ENCODE results near the gene COL19A1.

COL19A1 gene

DNA sequence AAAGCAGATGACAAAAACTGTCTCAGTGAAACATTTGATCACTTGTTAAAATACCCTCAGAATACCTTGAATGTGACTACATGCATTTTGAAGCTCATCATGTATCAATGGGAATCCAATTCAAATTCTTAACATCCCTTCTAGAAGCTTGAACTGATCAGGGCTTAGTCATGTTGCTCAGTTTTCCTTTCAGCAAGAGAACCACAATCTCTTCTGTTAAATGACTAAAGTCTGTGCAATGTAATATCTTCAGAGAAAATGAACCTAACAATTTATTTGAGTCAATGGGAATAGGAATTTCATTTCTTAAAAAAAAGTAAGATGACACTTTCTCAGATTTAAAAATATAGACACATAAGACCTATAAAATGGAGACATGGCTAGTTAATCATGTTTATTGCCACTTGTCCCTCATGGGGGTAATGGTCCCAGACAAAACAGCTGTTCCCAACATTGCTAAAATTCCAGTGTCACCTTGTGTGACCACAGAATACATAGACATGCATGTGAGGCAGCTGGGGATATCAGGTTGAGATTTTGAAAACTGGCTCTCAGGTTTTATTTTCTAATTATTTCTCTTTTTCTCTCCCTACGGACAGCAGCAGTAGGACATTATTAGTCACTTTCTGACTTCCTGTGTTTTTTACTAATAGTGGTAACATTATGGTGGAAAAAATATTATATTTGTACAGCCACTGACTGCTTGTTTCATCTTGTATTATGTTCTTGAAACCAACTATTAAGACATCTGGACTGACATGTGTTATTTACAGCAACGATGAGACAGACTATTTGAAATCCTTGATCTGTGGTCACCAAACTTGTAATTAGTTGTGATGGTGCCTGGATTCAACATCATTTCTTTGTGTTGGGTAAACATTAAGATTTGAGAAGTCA lies 244.0 kb downstream of the COL19A1 start:
- no peak overlapping the region for H3K9ac ChIP-seq (ENCODE audit: low read depth, low read length)
- H3K4me1 ChIP-seq (ENCODE audit: insufficient read depth, low read length) = peaks cover 10% of the 10 kb centered on the region
- H3K4me3 ChIP-seq (ENCODE audit: low read length) = no peak overlapping the region
- H3K9me3 ChIP-seq (ENCODE audit: insufficient read depth, low read depth, low read length) = no peaks in the 10 kb centered on the region
- WGBS = 95% methylated on average over 1 of the region's 2 CpGs
- no peaks in the 10 kb centered on the region for H3K27me3 ChIP-seq (ENCODE audit: insufficient read depth, low read length)
- no peak overlapping the region for H3K27ac ChIP-seq (ENCODE audit: low read depth, low read length)
- H3K36me3 ChIP-seq (ENCODE audit: insufficient read depth, low read length) = no peaks in the 10 kb centered on the region

DNA sequence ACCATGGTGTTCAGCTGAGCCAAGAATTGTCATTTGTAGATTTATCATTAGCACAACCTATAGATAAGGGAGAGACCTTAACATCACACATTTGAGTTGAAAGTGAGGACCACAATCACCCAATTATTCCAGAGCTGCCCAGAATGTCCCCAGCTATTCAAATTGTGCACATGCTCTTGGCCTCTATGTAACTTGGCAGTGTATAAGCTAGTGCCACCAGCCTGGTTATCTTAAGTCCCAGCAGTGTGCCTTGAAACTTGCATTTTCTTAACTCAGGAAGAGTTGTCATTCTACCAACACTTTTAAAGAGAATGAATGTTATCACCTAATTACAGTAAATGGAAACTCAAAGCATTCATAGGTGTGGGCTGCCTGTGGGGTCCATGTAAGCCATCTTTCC lies 245.4 kb downstream of the COL19A1 start:
- H3K9me3 ChIP-seq (ENCODE audit: insufficient read depth, low read depth, low read length) = no peaks in the 10 kb centered on the region
- H3K27me3 ChIP-seq (ENCODE audit: insufficient read depth, low read length) = no peaks in the 10 kb centered on the region
- H3K4me3 ChIP-seq (ENCODE audit: low read length) = no peak overlapping the region
- no peaks in the 10 kb centered on the region for H3K36me3 ChIP-seq (ENCODE audit: insufficient read depth, low read length)
- H3K9ac ChIP-seq (ENCODE audit: low read depth, low read length) = no peak overlapping the region
- H3K27ac ChIP-seq (ENCODE audit: low read depth, low read length) = no peak overlapping the region
- peaks cover 10% of the 10 kb centered on the region for H3K4me1 ChIP-seq (ENCODE audit: insufficient read depth, low read length)

DNA sequence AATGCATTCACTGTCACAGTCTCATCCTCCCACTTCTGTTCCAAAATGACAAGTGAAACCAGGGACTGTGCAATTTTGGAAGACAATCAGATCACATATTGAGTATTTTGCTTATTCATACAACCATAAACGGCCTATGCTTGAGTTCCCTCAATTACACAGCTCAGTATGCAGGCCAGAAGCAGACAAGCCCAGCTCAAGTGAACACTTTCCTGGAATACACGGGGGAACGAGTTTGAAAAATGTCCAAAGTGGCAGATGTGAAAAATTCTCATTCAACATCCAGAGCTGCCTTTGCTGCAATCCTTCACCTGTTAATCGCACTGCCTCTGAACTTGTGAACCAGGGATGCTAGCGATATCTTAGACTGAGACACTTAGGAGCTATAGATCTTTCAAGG lies 246.4 kb downstream of the COL19A1 start:
- Histone ChIP-seq H3K27me3 (ENCODE audit: insufficient read depth, low read length) (no peaks in the 10 kb centered on the region), H3K27ac (ENCODE audit: low read depth, low read length) (no peak overlapping the region), H3K4me3 (ENCODE audit: low read length) (no peak overlapping the region), H3K4me1 (ENCODE audit: insufficient read depth, low read length) (peaks cover 5% of the 10 kb centered on the region), H3K9ac (ENCODE audit: low read depth, low read length) (no peak overlapping the region), H3K9me3 (ENCODE audit: insufficient read depth, low read depth, low read length) (no peaks in the 10 kb centered on the region), H3K36me3 (ENCODE audit: insufficient read depth, low read length) (no peaks in the 10 kb centered on the region)
- WGBS = 93% methylated on average over 5 of the region's 5 CpGs

DNA sequence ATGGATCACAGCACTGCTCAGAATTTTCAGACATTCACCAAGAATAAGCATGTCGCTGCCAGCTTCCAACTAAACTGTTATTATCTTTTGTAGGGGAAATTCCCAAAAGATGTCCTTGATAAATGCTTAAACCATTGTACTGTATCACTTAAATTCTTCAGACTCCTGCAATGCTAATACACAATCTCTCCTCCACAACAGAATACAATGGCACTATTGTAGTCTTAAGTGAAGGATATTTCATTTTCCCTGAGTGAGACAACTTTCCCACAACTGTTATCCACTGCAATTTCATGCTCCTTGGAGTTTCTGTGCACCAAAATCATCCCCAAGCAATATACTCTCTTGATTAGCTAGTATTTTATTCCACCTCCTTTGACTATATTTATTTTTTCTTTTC lies 246.8 kb downstream of the COL19A1 start:
- Histone ChIP-seq H3K4me3 (ENCODE audit: low read length) (no peak overlapping the region), H3K9me3 (ENCODE audit: insufficient read depth, low read depth, low read length) (no peaks in the 10 kb centered on the region), H3K4me1 (ENCODE audit: insufficient read depth, low read length) (peaks cover under 1% of the 10 kb centered on the region), H3K27ac (ENCODE audit: low read depth, low read length) (no peak overlapping the region), H3K27me3 (ENCODE audit: insufficient read depth, low read length) (no peaks in the 10 kb centered on the region), H3K36me3 (ENCODE audit: insufficient read depth, low read length) (no peaks in the 10 kb centered on the region), H3K9ac (ENCODE audit: low read depth, low read length) (no peak overlapping the region)
- 88% methylated on average over 1 of the region's 1 CpG for WGBS

DNA sequence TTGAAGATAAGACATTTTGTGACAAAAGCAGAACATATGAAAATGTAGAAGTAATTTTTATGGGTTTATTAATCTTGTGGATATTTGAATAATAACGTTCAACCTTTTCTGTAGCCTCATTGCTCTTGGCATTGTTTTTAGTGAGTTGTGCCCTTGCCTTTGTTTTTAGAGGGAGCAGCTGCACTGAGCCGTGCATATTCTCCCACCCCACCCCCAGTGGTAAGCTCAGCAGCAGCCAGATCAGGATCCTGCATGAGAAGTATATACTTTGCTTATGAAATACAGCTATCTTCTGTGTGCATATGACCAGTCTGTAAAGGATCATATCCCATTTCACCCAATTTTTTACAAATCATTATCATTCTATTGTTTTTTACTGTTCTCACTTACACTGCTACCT lies 252.3 kb downstream of the COL19A1 start:
- no peaks in the 10 kb centered on the region for H3K36me3 ChIP-seq (ENCODE audit: insufficient read depth, low read length)
- WGBS = 80% methylated on average over 1 of the region's 2 CpGs

DNA sequence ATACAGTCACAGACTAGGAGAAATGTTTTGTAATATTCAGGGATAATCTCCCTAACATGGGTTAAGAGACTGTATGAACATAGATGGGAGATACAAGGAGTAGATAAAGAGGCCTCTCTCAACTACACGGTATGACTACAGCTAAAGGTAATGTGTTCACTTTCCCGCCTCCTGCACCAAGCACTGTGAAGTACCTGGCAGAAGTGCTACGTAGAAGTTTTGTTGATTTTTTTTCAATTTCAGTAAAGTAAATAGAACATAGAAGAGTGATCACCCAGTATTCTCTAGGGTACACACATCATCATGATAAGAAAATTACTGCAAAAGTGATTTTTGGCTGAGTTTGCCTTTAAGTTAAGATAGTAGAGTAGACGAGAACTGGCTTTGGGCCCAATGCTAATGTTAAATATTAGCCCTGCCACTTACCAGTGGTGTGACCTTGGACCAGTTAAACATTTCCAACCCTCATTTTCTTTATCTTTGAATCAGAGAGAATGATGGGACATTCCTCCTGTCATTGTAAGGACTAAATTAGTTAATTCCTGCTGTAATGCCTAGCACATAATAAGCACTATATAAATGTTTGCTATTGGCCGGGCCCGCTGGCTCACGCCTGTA lies 253.0 kb downstream of the COL19A1 start:
- Histone ChIP-seq H3K27ac (ENCODE audit: low read depth, low read length) (no peak overlapping the region), H3K4me1 (ENCODE audit: insufficient read depth, low read length) (no peaks in the 10 kb centered on the region; the same call in 1 of the 2 replicates), H3K9me3 (ENCODE audit: insufficient read depth, low read depth, low read length) (no peaks in the 10 kb centered on the region), H3K27me3 (ENCODE audit: insufficient read depth, low read length) (no peaks in the 10 kb centered on the region), H3K4me3 (ENCODE audit: low read length) (no peak overlapping the region), H3K36me3 (ENCODE audit: insufficient read depth, low read length) (no peaks in the 10 kb centered on the region), H3K9ac (ENCODE audit: low read depth, low read length) (no peak overlapping the region)
- 96% methylated on average over 7 of the region's 7 CpGs for WGBS

More for the DNA sequence above, 252.3 kb downstream of the COL19A1 start:
- no peak overlapping the region for H3K27ac ChIP-seq (ENCODE audit: low read depth, low read length)
- no peaks in the 10 kb centered on the region for H3K27me3 ChIP-seq (ENCODE audit: insufficient read depth, low read length)
- H3K4me3 ChIP-seq (ENCODE audit: low read length) = no peak overlapping the region
- no peaks in the 10 kb centered on the region; the same call in 1 of the 2 replicates for H3K4me1 ChIP-seq (ENCODE audit: insufficient read depth, low read length)
- no peak overlapping the region for H3K9ac ChIP-seq (ENCODE audit: low read depth, low read length)
- H3K9me3 ChIP-seq (ENCODE audit: insufficient read depth, low read depth, low read length) = no peaks in the 10 kb centered on the region

DNA sequence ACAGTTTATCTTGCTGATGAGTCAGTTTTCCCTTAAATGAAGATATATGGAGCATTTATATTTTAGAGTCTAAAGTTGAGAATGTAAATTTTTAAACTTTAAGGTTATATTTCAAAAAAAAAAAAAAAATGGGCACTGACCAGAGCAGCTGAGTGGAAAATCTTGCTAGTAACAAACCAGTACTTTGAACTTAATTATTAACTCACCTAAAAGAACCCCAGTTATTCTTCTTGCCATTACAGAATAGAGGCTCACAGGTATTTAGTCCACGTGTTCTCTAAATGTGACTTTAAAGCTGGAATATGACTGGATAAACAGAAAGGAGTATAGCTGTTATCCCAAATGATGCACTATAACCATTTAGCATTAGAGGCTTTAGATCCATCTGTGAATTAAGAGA lies 258.1 kb downstream of the COL19A1 start:
- Histone ChIP-seq H3K9ac (ENCODE audit: low read depth, low read length) (no peak overlapping the region), H3K36me3 (ENCODE audit: insufficient read depth, low read length) (no peaks in the 10 kb centered on the region), H3K4me1 (ENCODE audit: insufficient read depth, low read length) (0 out of 2 replicates have a peak, but pooled peaks cover 2% of the 10 kb centered on the region), H3K4me3 (ENCODE audit: low read length) (no peak overlapping the region), H3K9me3 (ENCODE audit: insufficient read depth, low read depth, low read length) (no peaks in the 10 kb centered on the region), H3K27ac (ENCODE audit: low read depth, low read length) (no peak overlapping the region), H3K27me3 (ENCODE audit: insufficient read depth, low read length) (no peaks in the 10 kb centered on the region; the same call in 1 of the 2 replicates)
- 100% methylated on average over 1 of the region's 1 CpG for WGBS

DNA sequence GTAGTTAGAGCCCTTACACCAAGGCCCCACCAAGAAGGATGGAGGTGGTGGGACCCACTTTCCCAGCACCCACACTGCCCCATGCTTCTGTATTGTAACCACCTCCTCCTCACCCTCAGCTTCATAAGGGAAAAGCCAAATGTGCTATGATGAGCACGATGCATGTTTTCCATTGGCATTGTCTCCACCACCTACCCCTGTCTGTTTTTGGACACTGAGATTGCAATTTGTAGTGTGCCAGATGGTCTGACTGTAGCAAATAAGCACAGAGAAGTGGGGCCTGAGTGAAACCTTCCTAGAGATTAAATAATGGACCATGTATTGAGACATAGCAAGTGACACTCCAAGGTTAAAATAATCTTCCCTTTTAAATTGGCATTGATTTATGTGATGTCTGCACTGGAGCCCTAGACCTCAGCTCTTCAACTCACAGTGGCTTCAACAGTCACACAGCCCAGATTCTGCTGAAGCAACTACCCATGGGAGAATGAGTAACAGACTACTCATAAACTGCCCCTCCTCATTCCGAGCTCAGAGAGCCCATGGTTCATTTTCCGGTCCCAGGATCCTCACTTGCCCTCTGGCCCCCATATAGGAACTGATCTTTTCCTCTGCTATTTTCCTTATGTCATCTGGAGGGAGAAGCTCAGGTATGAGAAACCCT lies 258.7 kb downstream of the COL19A1 start:
- 0 out of 2 replicates have a peak, but pooled peaks cover 2% of the 10 kb centered on the region for H3K4me1 ChIP-seq (ENCODE audit: insufficient read depth, low read length)
- WGBS = 94% methylated on average over 3 of the region's 3 CpGs
- no peak overlapping the region for H3K4me3 ChIP-seq (ENCODE audit: low read length)
- no peak overlapping the region for H3K9ac ChIP-seq (ENCODE audit: low read depth, low read length)
- no peaks in the 10 kb centered on the region; the same call in 1 of the 2 replicates for H3K27me3 ChIP-seq (ENCODE audit: insufficient read depth, low read length)
- no peaks in the 10 kb centered on the region for H3K36me3 ChIP-seq (ENCODE audit: insufficient read depth, low read length)
- no peak overlapping the region for H3K27ac ChIP-seq (ENCODE audit: low read depth, low read length)
- no peaks in the 10 kb centered on the region for H3K9me3 ChIP-seq (ENCODE audit: insufficient read depth, low read depth, low read length)

DNA sequence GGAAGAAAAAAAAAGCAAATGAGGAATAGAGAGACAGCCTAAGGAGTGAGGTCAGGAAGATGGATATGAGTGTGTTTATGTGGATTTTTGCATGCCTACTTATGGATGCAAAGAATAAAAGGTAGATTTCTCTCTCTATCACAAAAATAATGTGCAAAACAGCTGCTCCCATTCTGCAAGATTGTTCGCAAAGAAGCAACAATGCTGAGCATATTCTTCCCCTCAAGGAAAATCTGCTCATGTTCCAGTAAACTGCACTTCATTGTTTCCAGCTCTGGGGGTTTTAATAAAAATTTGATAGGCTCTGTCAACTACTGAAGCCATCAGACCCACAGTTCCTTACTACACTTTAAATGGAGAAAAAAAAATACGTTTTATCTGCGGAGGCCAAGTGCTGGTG lies 259.2 kb downstream of the COL19A1 start:
- H3K27me3 ChIP-seq (ENCODE audit: insufficient read depth, low read length) = no peaks in the 10 kb centered on the region; the same call in 1 of the 2 replicates
- H3K9me3 ChIP-seq (ENCODE audit: insufficient read depth, low read depth, low read length) = no peaks in the 10 kb centered on the region
- H3K4me3 ChIP-seq (ENCODE audit: low read length) = no peak overlapping the region
- WGBS = 100% methylated on average over 2 of the region's 3 CpGs
- 0 out of 2 replicates have a peak, but pooled peaks cover 2% of the 10 kb centered on the region for H3K4me1 ChIP-seq (ENCODE audit: insufficient read depth, low read length)
- H3K9ac ChIP-seq (ENCODE audit: low read depth, low read length) = no peak overlapping the region
- H3K36me3 ChIP-seq (ENCODE audit: insufficient read depth, low read length) = no peaks in the 10 kb centered on the region
- no peak overlapping the region for H3K27ac ChIP-seq (ENCODE audit: low read depth, low read length)

DNA sequence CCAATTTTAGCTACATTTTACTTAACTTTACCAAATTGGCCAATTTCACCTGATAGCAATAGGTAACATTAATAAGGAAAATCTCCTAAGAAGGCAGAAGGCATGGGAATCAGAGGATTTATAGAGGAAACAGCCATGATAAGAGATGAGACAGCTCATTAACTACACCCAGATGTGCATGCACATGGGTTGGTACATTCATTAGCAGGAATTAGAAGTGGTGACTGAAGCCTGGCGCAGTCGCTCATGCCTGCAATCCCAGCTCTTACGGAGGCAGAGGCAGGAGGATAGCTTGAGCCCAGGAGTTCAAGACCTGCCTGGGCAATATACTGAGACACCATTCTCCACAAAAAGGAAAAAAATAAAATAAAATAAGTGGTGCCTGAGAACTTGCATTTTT lies 263.0 kb downstream of the COL19A1 start:
- Histone ChIP-seq H3K4me3 (ENCODE audit: low read length) (no peak overlapping the region), H3K27ac (ENCODE audit: low read depth, low read length) (no peak overlapping the region)
- 98% methylated on average over 3 of the region's 3 CpGs for WGBS

DNA sequence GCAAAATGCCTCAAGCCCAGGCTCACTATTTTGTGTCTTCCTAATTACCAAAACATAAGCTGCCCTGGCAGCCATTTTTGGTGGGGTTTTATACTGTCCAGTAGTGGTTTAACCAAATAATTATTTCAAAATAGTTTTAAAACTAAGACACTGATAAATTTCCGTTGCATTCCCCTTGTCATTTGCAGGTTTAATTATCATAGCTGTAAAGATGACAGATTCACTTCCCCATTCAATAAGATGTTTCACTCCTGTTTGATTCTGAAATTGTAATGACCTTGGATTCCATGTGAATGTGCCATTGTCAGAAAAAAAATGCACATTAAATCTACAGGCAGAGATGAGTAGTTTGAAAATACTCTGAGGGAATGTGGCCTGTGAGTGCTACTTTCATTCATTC lies 264.5 kb downstream of the COL19A1 start:
- 100% methylated on average over 1 of the region's 1 CpG for WGBS
- no peak overlapping the region for H3K9ac ChIP-seq (ENCODE audit: low read depth, low read length)
- no peaks in the 10 kb centered on the region for H3K9me3 ChIP-seq (ENCODE audit: insufficient read depth, low read depth, low read length)
- no peaks in the 10 kb centered on the region; the same call in 1 of the 2 replicates for H3K27me3 ChIP-seq (ENCODE audit: insufficient read depth, low read length)
- H3K4me3 ChIP-seq (ENCODE audit: low read length) = no peak overlapping the region
- H3K27ac ChIP-seq (ENCODE audit: low read depth, low read length) = no peak overlapping the region
- H3K36me3 ChIP-seq (ENCODE audit: insufficient read depth, low read length) = no peaks in the 10 kb centered on the region
- peaks cover 8% of the 10 kb centered on the region; the same call in 1 of the 2 replicates for H3K4me1 ChIP-seq (ENCODE audit: insufficient read depth, low read length)

More for the DNA sequence above, 263.0 kb downstream of the COL19A1 start:
- Histone ChIP-seq H3K27me3 (ENCODE audit: insufficient read depth, low read length) (no peaks in the 10 kb centered on the region; the same call in 1 of the 2 replicates), H3K9ac (ENCODE audit: low read depth, low read length) (no peak overlapping the region), H3K36me3 (ENCODE audit: insufficient read depth, low read length) (no peaks in the 10 kb centered on the region), H3K4me1 (ENCODE audit: insufficient read depth, low read length) (0 out of 2 replicates have a peak, but pooled peaks cover 2% of the 10 kb centered on the region), H3K9me3 (ENCODE audit: insufficient read depth, low read depth, low read length) (no peaks in the 10 kb centered on the region)
